ENCODE data around the gene SKI. TPM values are rescaled to one million over a fixed set of nuclear protein-coding genes. Genes with fewer than 3 reads are reported as not detected.

Gene SKI
- total RNA-seq, 1 donor from 2014 or later = 110 TPM

GRCh38 chr1:2353551-2354438 is 125.7 kb downstream of the SKI start:
- Mint-ChIP-seq H3K9me3 (no peaks in the 10 kb centered on the region), H3K27me3 (ENCODE audit: low read depth) (no peaks in the 10 kb centered on the region), H3K27ac (peak overlapping the region; percentile 84), H3K4me1 (peaks cover 30% of the 10 kb centered on the region), H3K4me3 (no peak overlapping the region), H3K36me3 (no peaks in the 10 kb centered on the region)
- TF ChIP-seq CTCF (IDR thresholded peaks at IDR 0.05; ENCODE audit: unreplicated experiment) = no peak
- peak in 1 of 2 experiments; percentile 13 for DNase-seq (ENCODE audit: low spot score in 2 of 2, unreplicated experiment in 2 of 2)

- no peak for TF ChIP-seq CTCF (IDR thresholded peaks at IDR 0.05; ENCODE audit: unreplicated experiment)
- Mint-ChIP-seq H3K4me3 (no peak overlapping the region), H3K27me3 (ENCODE audit: low read depth) (no peaks in the 10 kb centered on the region), H3K36me3 (peaks cover 2% of the 10 kb centered on the region), H3K9me3 (no peaks in the 10 kb centered on the region), H3K4me1 (peaks cover 25% of the 10 kb centered on the region), H3K27ac (peak overlapping the region; percentile 85)
- peak in 1 of 2 experiments; percentile 22 for DNase-seq (ENCODE audit: low spot score in 2 of 2, unreplicated experiment in 2 of 2)
These were observed 126.6 kb downstream of the SKI start for GRCh38 chr1:2354511-2355372.

- Mint-ChIP-seq H3K4me1 (peaks cover 31% of the 10 kb centered on the region), H3K9me3 (no peaks in the 10 kb centered on the region), H3K4me3 (no peak overlapping the region), H3K27me3 (ENCODE audit: low read depth) (no peaks in the 10 kb centered on the region), H3K27ac (peak overlapping the region; percentile 85), H3K36me3 (peaks cover 2% of the 10 kb centered on the region)
- peak in 1 of 2 experiments; percentile 14 for DNase-seq (ENCODE audit: low spot score in 2 of 2, unreplicated experiment in 2 of 2)
- no peak for TF ChIP-seq CTCF (IDR thresholded peaks at IDR 0.05; ENCODE audit: unreplicated experiment)
These were observed 127.5 kb downstream of the SKI start for GRCh38 chr1:2355373-2356261.

- no peak overlapping the region for H3K4me3 Mint-ChIP-seq
- peak overlapping the region; percentile 53 for H3K27ac Mint-ChIP-seq
- H3K9me3 Mint-ChIP-seq = no peaks in the 10 kb centered on the region
- H3K27me3 Mint-ChIP-seq (ENCODE audit: low read depth) = no peaks in the 10 kb centered on the region
- H3K4me1 Mint-ChIP-seq = peaks cover 37% of the 10 kb centered on the region
- TF ChIP-seq CTCF (IDR thresholded peaks at IDR 0.05; ENCODE audit: unreplicated experiment) = no peak
- peak in 1 of 2 experiments; percentile 13 for DNase-seq (ENCODE audit: low spot score in 2 of 2, unreplicated experiment in 2 of 2)
- peaks cover 5% of the 10 kb centered on the region for H3K36me3 Mint-ChIP-seq
These were observed 128.3 kb downstream of the SKI start for GRCh38 chr1:2356401-2356800.
